ENCODE measurements around the gene HEXIM2. TPM values are rescaled to one million over a fixed set of nuclear protein-coding genes. Genes with fewer than 3 reads are reported as not detected.

HEXIM2 gene
- total and polyA plus RNA-seq, 2 of the 13 experiments (the other 11 are each of a cell fraction or from before 2014, with no cell fraction given) = 27.1 to 32.4 TPM

- TF ChIP-seq CENPT (CRISPR knock-in tag; IDR thresholded peaks at IDR 0.05; ENCODE audit: low read depth) (no peak), PHF8 (CRISPR knock-in tag; IDR thresholded peaks at IDR 0.05) (no peak), MBNL3 (CRISPR knock-in tag; conservative IDR thresholded peaks at IDR 0.05) (no peak), ZSCAN29 (CRISPR knock-in tag; conservative IDR thresholded peaks at IDR 0.05) (no peak), DBP (CRISPR knock-in tag; IDR thresholded peaks at IDR 0.05; ENCODE audit: not compliant biosample characterization) (no peak), AGO1 (IDR thresholded peaks at IDR 0.05; ENCODE audit: low read depth, low read length, poor library complexity, severe bottlenecking) (no peak), ZFP36L1 (CRISPR knock-in tag; IDR thresholded peaks at IDR 0.05) (no peak), NAIF1 (CRISPR knock-in tag; IDR thresholded peaks at IDR 0.05; ENCODE audit: borderline replicate concordance) (no peak), HOXA3 (CRISPR knock-in tag; IDR thresholded peaks at IDR 0.05) (no peak), SYNCRIP (IDR thresholded peaks at IDR 0.05; ENCODE audit: insufficient read depth, low read depth, low read length) (no peak), ZC3H4 (CRISPR knock-in tag; IDR thresholded peaks at IDR 0.05; ENCODE audit: borderline replicate concordance) (0 out of 2 replicates have a peak, but pooled peaks have one; percentile 41), ZNF776 (CRISPR knock-in tag; IDR thresholded peaks at IDR 0.05) (peak; percentile 0; the same call in 1 of the 2 replicates), ZNF274 (CRISPR knock-in tag; IDR thresholded peaks at IDR 0.05) (no peak)
- TF ChIP-seq, protein P1, sequence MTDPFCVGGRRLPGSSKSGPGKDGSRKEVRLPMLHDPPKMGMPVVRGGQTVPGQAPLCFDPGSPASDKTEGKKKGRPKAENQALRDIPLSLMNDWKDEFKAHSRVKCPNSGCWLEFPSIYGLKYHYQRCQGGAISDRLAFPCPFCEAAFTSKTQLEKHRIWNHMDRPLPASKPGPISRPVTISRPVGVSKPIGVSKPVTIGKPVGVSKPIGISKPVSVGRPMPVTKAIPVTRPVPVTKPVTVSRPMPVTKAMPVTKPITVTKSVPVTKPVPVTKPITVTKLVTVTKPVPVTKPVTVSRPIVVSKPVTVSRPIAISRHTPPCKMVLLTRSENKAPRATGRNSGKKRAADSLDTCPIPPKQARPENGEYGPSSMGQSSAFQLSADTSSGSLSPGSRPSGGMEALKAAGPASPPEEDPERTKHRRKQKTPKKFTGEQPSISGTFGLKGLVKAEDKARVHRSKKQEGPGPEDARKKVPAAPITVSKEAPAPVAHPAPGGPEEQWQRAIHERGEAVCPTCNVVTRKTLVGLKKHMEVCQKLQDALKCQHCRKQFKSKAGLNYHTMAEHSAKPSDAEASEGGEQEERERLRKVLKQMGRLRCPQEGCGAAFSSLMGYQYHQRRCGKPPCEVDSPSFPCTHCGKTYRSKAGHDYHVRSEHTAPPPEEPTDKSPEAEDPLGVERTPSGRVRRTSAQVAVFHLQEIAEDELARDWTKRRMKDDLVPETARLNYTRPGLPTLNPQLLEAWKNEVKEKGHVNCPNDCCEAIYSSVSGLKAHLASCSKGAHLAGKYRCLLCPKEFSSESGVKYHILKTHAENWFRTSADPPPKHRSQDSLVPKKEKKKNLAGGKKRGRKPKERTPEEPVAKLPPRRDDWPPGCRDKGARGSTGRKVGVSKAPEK (CRISPR knock-in tag; IDR thresholded peaks at IDR 0.05; ENCODE audit: borderline replicate concordance) = no peak
- TF ChIP-seq, protein P2, sequence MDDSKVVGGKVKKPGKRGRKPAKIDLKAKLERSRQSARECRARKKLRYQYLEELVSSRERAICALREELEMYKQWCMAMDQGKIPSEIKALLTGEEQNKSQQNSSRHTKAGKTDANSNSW (CRISPR knock-in tag; IDR thresholded peaks at IDR 0.05; ENCODE audit: borderline replicate concordance) = no peak
- TF ChIP-seq, protein P3, sequence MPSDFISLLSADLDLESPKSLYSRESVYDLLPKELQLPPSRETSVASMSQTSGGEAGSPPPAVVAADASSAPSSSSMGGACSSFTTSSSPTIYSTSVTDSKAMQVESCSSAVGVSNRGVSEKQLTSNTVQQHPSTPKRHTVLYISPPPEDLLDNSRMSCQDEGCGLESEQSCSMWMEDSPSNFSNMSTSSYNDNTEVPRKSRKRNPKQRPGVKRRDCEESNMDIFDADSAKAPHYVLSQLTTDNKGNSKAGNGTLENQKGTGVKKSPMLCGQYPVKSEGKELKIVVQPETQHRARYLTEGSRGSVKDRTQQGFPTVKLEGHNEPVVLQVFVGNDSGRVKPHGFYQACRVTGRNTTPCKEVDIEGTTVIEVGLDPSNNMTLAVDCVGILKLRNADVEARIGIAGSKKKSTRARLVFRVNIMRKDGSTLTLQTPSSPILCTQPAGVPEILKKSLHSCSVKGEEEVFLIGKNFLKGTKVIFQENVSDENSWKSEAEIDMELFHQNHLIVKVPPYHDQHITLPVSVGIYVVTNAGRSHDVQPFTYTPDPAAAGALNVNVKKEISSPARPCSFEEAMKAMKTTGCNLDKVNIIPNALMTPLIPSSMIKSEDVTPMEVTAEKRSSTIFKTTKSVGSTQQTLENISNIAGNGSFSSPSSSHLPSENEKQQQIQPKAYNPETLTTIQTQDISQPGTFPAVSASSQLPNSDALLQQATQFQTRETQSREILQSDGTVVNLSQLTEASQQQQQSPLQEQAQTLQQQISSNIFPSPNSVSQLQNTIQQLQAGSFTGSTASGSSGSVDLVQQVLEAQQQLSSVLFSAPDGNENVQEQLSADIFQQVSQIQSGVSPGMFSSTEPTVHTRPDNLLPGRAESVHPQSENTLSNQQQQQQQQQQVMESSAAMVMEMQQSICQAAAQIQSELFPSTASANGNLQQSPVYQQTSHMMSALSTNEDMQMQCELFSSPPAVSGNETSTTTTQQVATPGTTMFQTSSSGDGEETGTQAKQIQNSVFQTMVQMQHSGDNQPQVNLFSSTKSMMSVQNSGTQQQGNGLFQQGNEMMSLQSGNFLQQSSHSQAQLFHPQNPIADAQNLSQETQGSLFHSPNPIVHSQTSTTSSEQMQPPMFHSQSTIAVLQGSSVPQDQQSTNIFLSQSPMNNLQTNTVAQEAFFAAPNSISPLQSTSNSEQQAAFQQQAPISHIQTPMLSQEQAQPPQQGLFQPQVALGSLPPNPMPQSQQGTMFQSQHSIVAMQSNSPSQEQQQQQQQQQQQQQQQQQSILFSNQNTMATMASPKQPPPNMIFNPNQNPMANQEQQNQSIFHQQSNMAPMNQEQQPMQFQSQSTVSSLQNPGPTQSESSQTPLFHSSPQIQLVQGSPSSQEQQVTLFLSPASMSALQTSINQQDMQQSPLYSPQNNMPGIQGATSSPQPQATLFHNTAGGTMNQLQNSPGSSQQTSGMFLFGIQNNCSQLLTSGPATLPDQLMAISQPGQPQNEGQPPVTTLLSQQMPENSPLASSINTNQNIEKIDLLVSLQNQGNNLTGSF (CRISPR knock-in tag; IDR thresholded peaks at IDR 0.05) = no peak
- TF ChIP-seq, protein P4, sequence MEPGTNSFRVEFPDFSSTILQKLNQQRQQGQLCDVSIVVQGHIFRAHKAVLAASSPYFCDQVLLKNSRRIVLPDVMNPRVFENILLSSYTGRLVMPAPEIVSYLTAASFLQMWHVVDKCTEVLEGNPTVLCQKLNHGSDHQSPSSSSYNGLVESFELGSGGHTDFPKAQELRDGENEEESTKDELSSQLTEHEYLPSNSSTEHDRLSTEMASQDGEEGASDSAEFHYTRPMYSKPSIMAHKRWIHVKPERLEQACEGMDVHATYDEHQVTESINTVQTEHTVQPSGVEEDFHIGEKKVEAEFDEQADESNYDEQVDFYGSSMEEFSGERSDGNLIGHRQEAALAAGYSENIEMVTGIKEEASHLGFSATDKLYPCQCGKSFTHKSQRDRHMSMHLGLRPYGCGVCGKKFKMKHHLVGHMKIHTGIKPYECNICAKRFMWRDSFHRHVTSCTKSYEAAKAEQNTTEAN (CRISPR knock-in tag; conservative IDR thresholded peaks at IDR 0.05) = no peak
These were observed 25.5 kb upstream of the HEXIM2 start (continued) for GRCh38 chr17:45135978-45136791.
